GM23248 (cell line): ENCODE results near the gene MYL12B.

Source experiments
- EZH2 ChIP-seq: fragments of 200-600 bp; sonication (generic); IDR thresholded peaks from 2 replicates; pipeline ENCODE4 v1.6.1; 2018; ENCODE audit warnings: antibody characterized with exemption, mild to moderate bottlenecking; ENCODE audit not compliant: insufficient read depth, poor library complexity, severe bottlenecking
- EZH2phosphoT487 ChIP-seq: fragments of 200-600 bp; sonication (generic); IDR thresholded peaks from 2 replicates; pipeline ENCODE4 v1.6.1; 2018; ENCODE audit warnings: antibody characterized with exemption, moderate library complexity, mild to moderate bottlenecking, low read depth; ENCODE audit not compliant: insufficient read depth

GRCh38 chr18:3225588-3225987 is 36.3 kb upstream of the MYL12B start:
- TF ChIP-seq EZH2: no peak
- no peak for TF ChIP-seq EZH2phosphoT487
